Gastroesophageal sphincter (tissue), 4 donors: Measurements from ENCODE around the gene CTTN. TPM values are rescaled to one million over a fixed set of nuclear protein-coding genes. Genes with fewer than 3 reads are reported as not detected.
A peak's percentile ranks its signal among the peaks of the same experiment; 100 is the strongest.
"Not testable (repeated sequence)": the region's sequence is repeated elsewhere in the genome, so short reads cannot be mapped to it uniquely, and the experiment has no call there.

Experiments used
- ATAC-seq: fragments of 150-250 bp; one replicate; pipeline ENCODE4 v1.9.1; 2016; ENCODE audit warnings: mild to moderate bottlenecking, moderate library complexity
- H3K27ac ChIP-seq, 4 donors: fragments of 200-600 bp; sonication (generic) in 3 of 4; 1 replicate in 3 of 4; 2 replicates in 1 of 4; pipeline ENCODE4 v1.5.1; 2016 to 2019
- H3K27me3 ChIP-seq: fragments of 200-600 bp; sonication (generic); one replicate; pipeline ENCODE4 v1.5.1; 2019
- H3K36me3 ChIP-seq, 2 donors: fragments of 200-600 bp; sonication (generic); one replicate each; pipeline ENCODE4 v1.5.1; 2019; ENCODE audit warnings: control low read depth in 1 of 2
- H3K4me1 ChIP-seq, 3 donors: fragments of 200-600 bp; sonication (generic); 1 replicate in 2 of 3; 2 replicates in 1 of 3; pipeline ENCODE4 v1.5.1; 2016 to 2019; ENCODE audit warnings: control low read depth in 2 of 3
- H3K4me3 ChIP-seq, 2 donors: fragments of 200-600 bp; sonication (generic); one replicate each; pipeline ENCODE4 v1.5.1; 2019; ENCODE audit warnings: mild to moderate bottlenecking in 1 of 2, moderate library complexity in 1 of 2
- H3K9me3 ChIP-seq, 3 donors: fragments of 200-600 bp; sonication (generic); one replicate each; pipeline ENCODE4 v1.5.1; 2017 to 2019; ENCODE audit warnings: control low read depth in 2 of 3
- EP300 ChIP-seq: sonication (generic); formaldehyde crosslinking; IDR thresholded peaks from one replicate; pipeline ENCODE4 v1.6.1; 2017; ENCODE audit warnings: antibody characterized with exemption, mild to moderate bottlenecking
- POLR2A ChIP-seq, 2 donors: fragments of 450-650 bp; IDR thresholded peaks; one replicate each; pipeline ENCODE4 v1.6.1; 2017; ENCODE audit warnings: antibody characterized with exemption in 2 of 2, mild to moderate bottlenecking in 2 of 2, moderate library complexity in 1 of 2
- POLR2AphosphoS5 ChIP-seq: sonication (generic); formaldehyde crosslinking; IDR thresholded peaks from one replicate; pipeline ENCODE4 v1.6.1; 2017; ENCODE audit warnings: antibody characterized with exemption
- WGBS, 2 donors: methylation state at CpG; one replicate each; pipeline ENCODE4 v1.1.5; 2018; ENCODE audit warnings: low coverage in 1 of 2; 5-methylcytosine and 5-hydroxymethylcytosine counted together
- total RNA-seq, 4 donors: library from RNA; depleted of rRNA; stranded (reverse); fragments of >200 nt; gene quantifications; one replicate each; pipeline ENCODE4 v1.1.0, GENCODE V29; 2016
- TF ChIP-seq, protein P1 (sequence below), 4 experiments: fragments of 200-600 bp in 2 of 4; fragments of 450-650 bp in 2 of 4; sonication (generic) in 1 of 4; IDR thresholded peaks; one replicate each; pipeline ENCODE4 v1.5.1; 2017 to 2019; ENCODE audit warnings: antibody characterized with exemption in 4 of 4, mild to moderate bottlenecking in 2 of 4, moderate library complexity in 2 of 4

CTTN gene
- total RNA-seq, 4 donors from 2014 or later = 164 to 316 (median 179) TPM

DNA sequence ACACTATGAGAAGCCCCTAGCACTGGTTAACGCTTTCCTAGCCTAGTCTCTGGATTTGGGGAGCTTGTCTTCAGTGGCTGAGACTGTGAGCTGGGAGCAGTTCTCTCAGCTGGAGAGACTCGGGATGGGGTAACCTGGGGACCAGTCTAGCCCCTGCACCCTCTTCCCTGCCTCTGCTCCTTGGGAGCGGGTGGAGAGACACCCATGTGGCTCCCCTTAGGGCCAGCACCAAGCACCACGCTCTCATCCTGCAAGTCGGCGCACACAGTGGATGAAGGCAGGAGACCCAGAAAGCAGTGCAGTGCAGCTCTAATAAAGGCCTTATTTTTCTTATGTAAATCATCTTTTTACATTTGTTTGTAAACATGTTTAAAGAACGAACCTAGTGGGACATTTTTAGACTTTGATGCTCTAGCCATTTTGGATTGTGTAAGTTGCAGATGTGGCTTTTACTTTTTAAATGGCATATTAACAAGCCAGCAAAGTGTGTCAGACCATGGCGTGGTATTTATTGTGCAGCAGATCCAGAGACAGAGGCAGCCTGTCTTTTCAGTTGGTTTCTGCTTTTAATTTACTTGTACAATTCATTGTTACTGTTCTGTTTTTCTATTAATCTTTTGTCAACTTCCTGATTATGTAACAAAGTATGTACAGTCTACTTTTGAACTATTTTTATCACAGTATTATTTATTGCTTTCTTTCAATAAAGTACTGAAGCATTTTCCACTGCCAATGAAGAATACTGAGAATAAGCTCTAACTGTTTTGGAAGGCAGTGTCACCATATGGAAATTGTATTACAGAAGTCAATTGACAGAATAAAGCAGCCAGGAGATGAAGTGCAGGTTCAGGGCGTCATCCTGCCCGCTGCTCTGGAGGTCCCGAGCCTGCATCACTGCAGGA, 14.4 kb upstream of the CTTN start:
- Histone ChIP-seq H3K27ac (peak overlapping the region in 3 of 4 donors; percentile 71 to 85 (median 82)), H3K4me1 (peaks cover 0 to 39% (median 4%) of the 10 kb centered on the region in 3 donors), H3K36me3 (peaks cover 0 to 45% of the 10 kb centered on the region in 2 donors), H3K9me3 (no peaks in the 10 kb centered on the region), H3K27me3 (no peaks in the 10 kb centered on the region), H3K4me3 (no peak overlapping the region)
- TF ChIP-seq, protein P1, sequence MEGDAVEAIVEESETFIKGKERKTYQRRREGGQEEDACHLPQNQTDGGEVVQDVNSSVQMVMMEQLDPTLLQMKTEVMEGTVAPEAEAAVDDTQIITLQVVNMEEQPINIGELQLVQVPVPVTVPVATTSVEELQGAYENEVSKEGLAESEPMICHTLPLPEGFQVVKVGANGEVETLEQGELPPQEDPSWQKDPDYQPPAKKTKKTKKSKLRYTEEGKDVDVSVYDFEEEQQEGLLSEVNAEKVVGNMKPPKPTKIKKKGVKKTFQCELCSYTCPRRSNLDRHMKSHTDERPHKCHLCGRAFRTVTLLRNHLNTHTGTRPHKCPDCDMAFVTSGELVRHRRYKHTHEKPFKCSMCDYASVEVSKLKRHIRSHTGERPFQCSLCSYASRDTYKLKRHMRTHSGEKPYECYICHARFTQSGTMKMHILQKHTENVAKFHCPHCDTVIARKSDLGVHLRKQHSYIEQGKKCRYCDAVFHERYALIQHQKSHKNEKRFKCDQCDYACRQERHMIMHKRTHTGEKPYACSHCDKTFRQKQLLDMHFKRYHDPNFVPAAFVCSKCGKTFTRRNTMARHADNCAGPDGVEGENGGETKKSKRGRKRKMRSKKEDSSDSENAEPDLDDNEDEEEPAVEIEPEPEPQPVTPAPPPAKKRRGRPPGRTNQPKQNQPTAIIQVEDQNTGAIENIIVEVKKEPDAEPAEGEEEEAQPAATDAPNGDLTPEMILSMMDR (IDR thresholded peaks at IDR 0.05) = no peak
- TF ChIP-seq POLR2AphosphoS5 (no peak), EP300 (no peak), POLR2A (IDR thresholded peaks at IDR 0.05) (no peak)
- no peak for ATAC-seq
- WGBS, 2 donors = 72 to 76% methylated on average over 10 to 11 of the region's 11 CpGs

- H3K27ac ChIP-seq = peak overlapping the region in 3 of 4 donors; percentile 56 to 85 (median 82)
- 75 to 90% methylated on average over 2 to 7 of the region's 18 CpGs for WGBS, 2 donors
These were observed 13.7 kb upstream of the CTTN start for GRCh38 chr11:70384566-70385152.

DNA sequence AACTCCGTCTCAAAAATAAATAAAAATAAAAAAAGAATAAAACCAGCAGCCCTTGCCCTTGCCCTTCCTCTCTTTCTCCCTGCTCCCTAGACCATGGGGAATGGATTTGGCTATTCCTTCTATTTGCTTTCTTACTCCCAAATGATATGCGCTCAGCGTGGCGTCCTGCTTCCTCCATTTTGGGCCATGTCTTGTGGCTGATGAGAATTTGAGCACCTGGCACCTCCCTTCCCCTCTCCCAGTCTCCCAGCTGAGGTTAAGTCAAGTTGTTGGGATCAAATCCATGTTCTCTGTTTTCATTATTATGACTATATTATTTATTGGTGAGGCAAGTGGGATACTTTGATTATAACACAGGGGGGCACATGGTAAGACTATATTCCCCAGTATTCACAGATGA, 10.8 kb upstream of the CTTN start:
- TF ChIP-seq, protein P1 (IDR thresholded peaks at IDR 0.05) = no peak
- TF ChIP-seq EP300 (no peak), POLR2AphosphoS5 (no peak), POLR2A (IDR thresholded peaks at IDR 0.05) (no peak)
- peaks cover 0 to 24% (median 0%) of the 10 kb centered on the region in 3 donors for H3K4me1 ChIP-seq
- WGBS, 2 donors = 90 to 97% methylated on average over 4 of the region's 4 CpGs
- peaks cover 0 to 20% of the 10 kb centered on the region in 2 donors for H3K36me3 ChIP-seq
- H3K4me3 ChIP-seq = no peak overlapping the region
- ATAC-seq = no peak
- H3K9me3 ChIP-seq = no peaks in the 10 kb centered on the region
- no peaks in the 10 kb centered on the region for H3K27me3 ChIP-seq
- H3K27ac ChIP-seq = no peak overlapping the region

More at GRCh38 chr11:70384566-70385152, 13.7 kb upstream of the CTTN start:
- TF ChIP-seq POLR2AphosphoS5 (no peak), EP300 (no peak), POLR2A (IDR thresholded peaks at IDR 0.05) (no peak)
- TF ChIP-seq, protein P1 (IDR thresholded peaks at IDR 0.05) = no peak
- Histone ChIP-seq H3K9me3 (no peaks in the 10 kb centered on the region), H3K4me1 (peaks cover 0 to 39% (median 4%) of the 10 kb centered on the region in 3 donors), H3K27me3 (no peaks in the 10 kb centered on the region), H3K4me3 (no peak overlapping the region), H3K36me3 (peaks cover 0 to 40% of the 10 kb centered on the region in 2 donors)
- ATAC-seq = no peak

- Histone ChIP-seq H3K36me3 (peaks cover 0 to 22% of the 10 kb centered on the region in 2 donors), H3K27ac (no peak overlapping the region), H3K9me3 (no peaks in the 10 kb centered on the region), H3K4me1 (peaks cover 0 to 8% (median 0%) of the 10 kb centered on the region in 3 donors), H3K27me3 (no peaks in the 10 kb centered on the region), H3K4me3 (no peak overlapping the region)
- ATAC-seq = no peak
- TF ChIP-seq EP300 (no peak), POLR2A (IDR thresholded peaks at IDR 0.05) (no peak), POLR2AphosphoS5 (no peak)
- TF ChIP-seq, protein P1 (IDR thresholded peaks at IDR 0.05) = no peak
- 74 to 83% methylated on average over 4 to 6 of the region's 6 CpGs for WGBS, 2 donors
These were observed 9.1 kb upstream of the CTTN start for GRCh38 chr11:70389201-70389600.

GRCh38 chr11:70390882-70391281, 7.4 kb upstream of the CTTN start:
- H3K9me3 ChIP-seq, H3K27me3 ChIP-seq, H3K4me1 ChIP-seq, H3K27ac ChIP-seq, ATAC-seq, H3K4me3 ChIP-seq: not testable (repeated sequence)
- peaks cover 0 to 15% of the 10 kb centered on the region in 2 donors for H3K36me3 ChIP-seq
- 84 to 95% methylated on average over 7 of the region's 7 CpGs for WGBS, 2 donors
